ENCODE results near the gene TSFM.

The TSFM gene

GRCh38 chr12:57744777-57745484 is 37.7 kb upstream of the TSFM start, which contains the start of gene TSPAN31 (continued):
- TF ChIP-seq ZNF660 (tag by site-specific recombination; IDR thresholded peaks at IDR 0.05), result peak; percentile 27; the same call in 1 of the 2 replicates
- no peak for TF ChIP-seq REPIN1 (tag by site-specific recombination; IDR thresholded peaks at IDR 0.05; ENCODE audit: low read depth)
- peak; percentile 77; the same call in 1 of the 2 replicates for TF ChIP-seq KLF16 (tag by site-specific recombination; IDR thresholded peaks at IDR 0.05)
- no peak for TF ChIP-seq ZNF571 (tag by site-specific recombination; IDR thresholded peaks at IDR 0.05)
- TF ChIP-seq ZNF677 (tag by site-specific recombination; IDR thresholded peaks at IDR 0.05), result no peak
- no peak for TF ChIP-seq YY2 (tag by site-specific recombination; IDR thresholded peaks at IDR 0.05)
- peak; percentile 11 for TF ChIP-seq ZSCAN30 (tag by site-specific recombination; IDR thresholded peaks at IDR 0.05)
- TF ChIP-seq ZIC2 (tag by site-specific recombination; IDR thresholded peaks at IDR 0.05), result peak; percentile 68
- no peak for TF ChIP-seq ZBTB49 (tag by site-specific recombination; IDR thresholded peaks at IDR 0.05; ENCODE audit: low read depth)
- no peak for TF ChIP-seq GLIS1 (tag by site-specific recombination; IDR thresholded peaks at IDR 0.05)
- TF ChIP-seq ZNF202 (tag by site-specific recombination; IDR thresholded peaks at IDR 0.05; ENCODE audit: borderline replicate concordance), result no peak
- no peak for TF ChIP-seq ZNF302 (tag by site-specific recombination; IDR thresholded peaks at IDR 0.05; ENCODE audit: low read depth)
- TF ChIP-seq ZNF132 (tag by site-specific recombination; IDR thresholded peaks at IDR 0.05; ENCODE audit: borderline replicate concordance), result no peak

GRCh38 chr12:57745485-57745881 is 37.1 kb upstream of the TSFM start:
- POLR2A ChIA-PET, result interaction anchor here (0.6 to 2.4 kb wide), 11 partner anchors 9 to 222 kb away, joined by 3 to 15 read pairs (median 6); partner anchors contain the start of genes CYP27B1, EEF1AKMT3, METTL1 and TSFM
- 0 out of 2 replicates have a peak, but pooled peaks cover 2% of the 10 kb centered on the region for H3K4me1 ChIP-seq (ENCODE audit: control insufficient read depth, insufficient read depth, low read length)
- H3K27ac ChIP-seq (ENCODE audit: extremely low read depth, low read depth, low read length), result peak overlapping the region; percentile 80
- no peaks in the 10 kb centered on the region for H3K9me3 ChIP-seq (ENCODE audit: control insufficient read depth, insufficient read depth, low read depth, low read length)
- peak overlapping the region; percentile 69 for H3K4me3 ChIP-seq (ENCODE audit: low read depth, low read length)
- H3K36me3 ChIP-seq (ENCODE audit: control insufficient read depth in 2 of 2, insufficient read depth in 1 of 2, low read length in 2 of 2), result peaks cover 17 to 46% of the 10 kb centered on the region in 2 experiments
- CTCF ChIA-PET, result interaction anchor here (1.6 to 2.7 kb wide), 2 partner anchors 14 to 19 kb away, joined by 7 to 22 read pairs; no protein-coding TSS in a partner anchor
- TF ChIP-seq IKZF3 (tag by site-specific recombination; IDR thresholded peaks at IDR 0.05) (peak; percentile 64; the same call in 1 of the 2 replicates), ELK4 (IDR thresholded peaks at IDR 0.05; ENCODE audit: borderline replicate concordance, low read depth, low read length) (no peak), ZNF366 (tag by site-specific recombination; conservative IDR thresholded peaks at IDR 0.05) (peak; percentile 86), SP7 (tag by site-specific recombination; IDR thresholded peaks at IDR 0.05) (no peak), ZNF416 (tag by site-specific recombination; IDR thresholded peaks at IDR 0.05) (no peak), ZNF777 (tag by site-specific recombination; IDR thresholded peaks at IDR 0.05; ENCODE audit: borderline replicate concordance) (no peak), ZNF785 (tag by site-specific recombination; IDR thresholded peaks at IDR 0.05) (no peak), ZNF121 (tag by site-specific recombination; IDR thresholded peaks at IDR 0.05) (no peak), ZNF596 (tag by site-specific recombination; IDR thresholded peaks at IDR 0.05) (no peak), ZSCAN16 (tag by site-specific recombination; IDR thresholded peaks at IDR 0.05) (no peak; the same call in 1 of the 2 replicates), ZNF623 (tag by site-specific recombination; IDR thresholded peaks at IDR 0.05) (no peak), ZNF600 (tag by site-specific recombination; IDR thresholded peaks at IDR 0.05) (peak; percentile 60), ZNF580 (tag by site-specific recombination; IDR thresholded peaks at IDR 0.05) (0 out of 2 replicates have a peak, but pooled peaks have one; percentile 5), ZNF768 (tag by site-specific recombination; IDR thresholded peaks at IDR 0.05) (no peak), SCRT2 (tag by site-specific recombination; IDR thresholded peaks at IDR 0.05) (peak; percentile 32; the same call in 1 of the 2 replicates), ZNF175 (tag by site-specific recombination; IDR thresholded peaks at IDR 0.05) (no peak), BCL6B (tag by site-specific recombination; IDR thresholded peaks at IDR 0.05) (no peak), ZNF501 (tag by site-specific recombination; IDR thresholded peaks at IDR 0.05) (0 out of 2 replicates have a peak, but pooled peaks have one; percentile 15)

Measured in HEK293 (cell line).